Activated naive CD8-positive, alpha-beta T cell treated with anti-CD3 and anti-CD28 coated beads, Interleukin-2, amount 50 U/mL, for 24 hours (primary cell): ENCODE data around the gene SH3PXD2B.
"Not testable (repeated sequence)": the region's sequence is repeated elsewhere in the genome, so short reads cannot be mapped to it uniquely, and the experiment has no call there.

Source experiments
- ATAC-seq: fragments of 150-1000 bp; cut with Tn5 transposase; one replicate; pipeline ENCODE4 v1.10.0; 2021
- DNase-seq: peaks from one replicate; pipeline ENCODE4 v3.0.0; 2021
- H3K27ac Mint-ChIP-seq: one replicate; pipeline ENCODE4 v1.8.0; 2021; ENCODE audit warnings: mild to moderate bottlenecking, mixed read lengths
- H3K27me3 Mint-ChIP-seq: one replicate; pipeline ENCODE4 v1.8.0; 2021; ENCODE audit warnings: mixed read lengths
- H3K36me3 Mint-ChIP-seq: one replicate; pipeline ENCODE4 v1.8.0; 2021; ENCODE audit warnings: low read depth, mixed read lengths
- H3K4me1 Mint-ChIP-seq: one replicate; pipeline ENCODE4 v1.8.0; 2021; ENCODE audit warnings: mixed read lengths
- H3K4me3 Mint-ChIP-seq: one replicate; pipeline ENCODE4 v1.8.0; 2021; ENCODE audit warnings: mild to moderate bottlenecking, moderate library complexity, mixed read lengths
- H3K9me3 Mint-ChIP-seq: one replicate; pipeline ENCODE4 v1.8.0; 2021; ENCODE audit warnings: mixed read lengths

SH3PXD2B gene

GRCh38 chr5:172358345-172358744 is 96.0 kb downstream of the SH3PXD2B start:
- Mint-ChIP-seq H3K9me3 (no peaks in the 10 kb centered on the region), H3K27me3 (no peaks in the 10 kb centered on the region), H3K4me3 (no peak overlapping the region), H3K4me1 (peaks cover 8% of the 10 kb centered on the region), H3K36me3 (no peaks in the 10 kb centered on the region), H3K27ac (no peak overlapping the region)
- ATAC-seq (no peak), DNase-seq (no peak)

GRCh38 chr5:172356527-172356926 is 97.8 kb downstream of the SH3PXD2B start:
- peaks cover 3% of the 10 kb centered on the region for H3K4me1 Mint-ChIP-seq
- DNase-seq (no peak), ATAC-seq (no peak)
- H3K9me3 Mint-ChIP-seq: no peaks in the 10 kb centered on the region
- H3K27me3 Mint-ChIP-seq: no peaks in the 10 kb centered on the region
- H3K27ac Mint-ChIP-seq: no peak overlapping the region
- no peak overlapping the region for H3K4me3 Mint-ChIP-seq
- H3K36me3 Mint-ChIP-seq: no peaks in the 10 kb centered on the region

GRCh38 chr5:172356047-172356446 is 98.3 kb downstream of the SH3PXD2B start:
- no peak for ATAC-seq
- no peaks in the 10 kb centered on the region for H3K36me3 Mint-ChIP-seq
- no peaks in the 10 kb centered on the region for H3K4me1 Mint-ChIP-seq
- no peaks in the 10 kb centered on the region for H3K9me3 Mint-ChIP-seq
- no peak for DNase-seq
- no peak overlapping the region for H3K27ac Mint-ChIP-seq
- H3K27me3 Mint-ChIP-seq: no peaks in the 10 kb centered on the region
- no peak overlapping the region for H3K4me3 Mint-ChIP-seq

- Mint-ChIP-seq H3K9me3 (no peaks in the 10 kb centered on the region), H3K4me3 (no peak overlapping the region), H3K4me1 (no peaks in the 10 kb centered on the region), H3K27me3 (no peaks in the 10 kb centered on the region), H3K36me3 (no peaks in the 10 kb centered on the region), H3K27ac (no peak overlapping the region)
- no peak for ATAC-seq
- no peak for DNase-seq
These were observed 100.5 kb downstream of the SH3PXD2B start for GRCh38 chr5:172353846-172354245.

GRCh38 chr5:172353271-172353812 is 101.0 kb downstream of the SH3PXD2B start:
- H3K4me3 Mint-ChIP-seq: no peak overlapping the region
- no peaks in the 10 kb centered on the region for H3K9me3 Mint-ChIP-seq
- H3K27me3 Mint-ChIP-seq: no peaks in the 10 kb centered on the region
- H3K36me3 Mint-ChIP-seq: no peaks in the 10 kb centered on the region
- H3K27ac Mint-ChIP-seq: no peak overlapping the region
- H3K4me1 Mint-ChIP-seq: no peaks in the 10 kb centered on the region
- ATAC-seq: no peak
- DNase-seq: no peak

- not testable (repeated sequence) for H3K9me3 Mint-ChIP-seq, H3K4me3 Mint-ChIP-seq, H3K27me3 Mint-ChIP-seq, H3K27ac Mint-ChIP-seq, DNase-seq, H3K36me3 Mint-ChIP-seq, H3K4me1 Mint-ChIP-seq, ATAC-seq
These were observed 101.8 kb downstream of the SH3PXD2B start for GRCh38 chr5:172352526-172352925.

GRCh38 chr5:172351240-172351778 is 103.0 kb downstream of the SH3PXD2B start:
- Mint-ChIP-seq H3K36me3 (no peaks in the 10 kb centered on the region), H3K4me1 (no peaks in the 10 kb centered on the region), H3K27me3 (no peaks in the 10 kb centered on the region), H3K9me3 (no peaks in the 10 kb centered on the region), H3K27ac (no peak overlapping the region), H3K4me3 (no peak overlapping the region)
- ATAC-seq: no peak
- DNase-seq: no peak

GRCh38 chr5:172350212-172351181 is 103.8 kb downstream of the SH3PXD2B start:
- no peak overlapping the region for H3K27ac Mint-ChIP-seq
- no peak overlapping the region for H3K4me3 Mint-ChIP-seq
- H3K27me3 Mint-ChIP-seq: no peaks in the 10 kb centered on the region
- ATAC-seq (no peak), DNase-seq (no peak)
- no peaks in the 10 kb centered on the region for H3K4me1 Mint-ChIP-seq
- no peaks in the 10 kb centered on the region for H3K9me3 Mint-ChIP-seq
- no peaks in the 10 kb centered on the region for H3K36me3 Mint-ChIP-seq

GRCh38 chr5:172348733-172349132 is 105.6 kb downstream of the SH3PXD2B start:
- H3K9me3 Mint-ChIP-seq, H3K27ac Mint-ChIP-seq, DNase-seq, H3K36me3 Mint-ChIP-seq, H3K4me3 Mint-ChIP-seq, H3K27me3 Mint-ChIP-seq, H3K4me1 Mint-ChIP-seq, ATAC-seq: not testable (repeated sequence)

GRCh38 chr5:172348084-172348483 is 106.2 kb downstream of the SH3PXD2B start:
- no peaks in the 10 kb centered on the region for H3K27me3 Mint-ChIP-seq
- DNase-seq: no peak
- H3K9me3 Mint-ChIP-seq: no peaks in the 10 kb centered on the region
- no peak overlapping the region for H3K27ac Mint-ChIP-seq
- no peaks in the 10 kb centered on the region for H3K4me1 Mint-ChIP-seq
- ATAC-seq: no peak
- no peaks in the 10 kb centered on the region for H3K36me3 Mint-ChIP-seq
- no peak overlapping the region for H3K4me3 Mint-ChIP-seq

- no peaks in the 10 kb centered on the region for H3K27me3 Mint-ChIP-seq
- no peak overlapping the region for H3K4me3 Mint-ChIP-seq
- no peaks in the 10 kb centered on the region for H3K4me1 Mint-ChIP-seq
- H3K27ac Mint-ChIP-seq: no peak overlapping the region
- no peak for DNase-seq
- no peak for ATAC-seq
- H3K36me3 Mint-ChIP-seq: no peaks in the 10 kb centered on the region
- no peaks in the 10 kb centered on the region for H3K9me3 Mint-ChIP-seq
These were observed 106.8 kb downstream of the SH3PXD2B start for GRCh38 chr5:172347496-172348052.

- H3K9me3 Mint-ChIP-seq: no peaks in the 10 kb centered on the region
- H3K4me3 Mint-ChIP-seq: no peak overlapping the region
- ATAC-seq (no peak), DNase-seq (no peak)
- H3K4me1 Mint-ChIP-seq: no peaks in the 10 kb centered on the region
- H3K36me3 Mint-ChIP-seq: no peaks in the 10 kb centered on the region
- no peaks in the 10 kb centered on the region for H3K27me3 Mint-ChIP-seq
- H3K27ac Mint-ChIP-seq: no peak overlapping the region
These were observed 108.4 kb downstream of the SH3PXD2B start for GRCh38 chr5:172345881-172346280.

GRCh38 chr5:172344855-172345409 is 109.4 kb downstream of the SH3PXD2B start:
- ATAC-seq (no peak), DNase-seq (no peak)
- Mint-ChIP-seq H3K4me3 (no peak overlapping the region), H3K27me3 (no peaks in the 10 kb centered on the region), H3K4me1 (no peaks in the 10 kb centered on the region), H3K36me3 (no peaks in the 10 kb centered on the region), H3K9me3 (no peaks in the 10 kb centered on the region), H3K27ac (no peak overlapping the region)

GRCh38 chr5:172343741-172344140 is 110.6 kb downstream of the SH3PXD2B start:
- Mint-ChIP-seq H3K27ac (no peak overlapping the region), H3K4me1 (no peaks in the 10 kb centered on the region), H3K36me3 (no peaks in the 10 kb centered on the region), H3K27me3 (no peaks in the 10 kb centered on the region), H3K4me3 (no peak overlapping the region), H3K9me3 (no peaks in the 10 kb centered on the region)
- DNase-seq (no peak), ATAC-seq (no peak)

- Mint-ChIP-seq H3K36me3 (no peaks in the 10 kb centered on the region), H3K4me1 (no peaks in the 10 kb centered on the region), H3K4me3 (no peak overlapping the region), H3K27ac (no peak overlapping the region), H3K27me3 (no peaks in the 10 kb centered on the region), H3K9me3 (no peaks in the 10 kb centered on the region)
- no peak for ATAC-seq
- DNase-seq: no peak
These were observed 111.4 kb downstream of the SH3PXD2B start for GRCh38 chr5:172342918-172343317.
